Fibroblast of lung (primary cell): Measurements from ENCODE around the gene PPP3R2.

Experiments used
- EZH2 ChIP-seq: IDR thresholded peaks from 2 replicates; pipeline ENCODE4 v1.5.1; 2012; ENCODE audit warnings: low read length, control low read depth, mild to moderate bottlenecking; ENCODE audit errors: missing control alignments
- TF ChIP-seq, protein P1 (sequence below), 2 donors: IDR thresholded peaks in 1 of 2; conservative IDR thresholded peaks in 1 of 2; 1 replicate in 1 of 2; 2 replicates in 1 of 2; pipeline ENCODE4 v1.5.1; 2011 to 2012; ENCODE audit warnings: low read length in 2 of 2, control low read depth in 1 of 2, inconsistent platforms in 1 of 2, low read depth in 1 of 2, mild to moderate bottlenecking in 1 of 2

DNA sequence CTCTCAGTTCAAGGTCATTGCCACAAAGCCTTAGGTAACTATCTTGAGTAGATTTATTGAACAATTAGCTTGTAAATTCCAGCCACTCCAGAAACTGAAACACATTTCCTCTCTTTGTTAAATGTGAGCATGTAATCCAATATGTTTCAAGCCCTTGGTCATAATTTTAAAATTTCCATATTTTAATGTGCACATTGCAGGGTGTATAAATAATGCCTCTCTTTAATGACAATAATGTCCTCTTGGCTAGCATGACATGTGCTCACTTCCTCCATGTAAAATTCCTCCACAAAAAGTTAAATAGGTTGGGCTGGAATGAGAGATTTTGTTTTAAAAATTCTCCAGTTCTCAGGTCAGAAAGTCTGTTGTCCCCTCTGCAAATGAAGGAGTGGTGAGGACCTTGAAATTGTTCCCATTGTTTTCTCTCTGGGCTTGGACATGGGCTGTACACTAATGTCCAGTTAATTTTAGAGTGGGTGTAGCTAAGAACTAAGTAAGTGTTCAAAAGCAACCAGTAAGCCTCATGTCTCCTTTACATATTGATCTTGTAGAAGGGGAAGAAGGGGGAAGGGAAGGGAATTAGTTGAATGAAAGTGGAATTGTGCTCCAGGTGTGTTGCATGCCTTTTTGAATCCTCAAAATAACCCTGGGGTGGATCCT is 2.9 kb downstream of the PPP3R2 start:
- TF ChIP-seq, protein P1, sequence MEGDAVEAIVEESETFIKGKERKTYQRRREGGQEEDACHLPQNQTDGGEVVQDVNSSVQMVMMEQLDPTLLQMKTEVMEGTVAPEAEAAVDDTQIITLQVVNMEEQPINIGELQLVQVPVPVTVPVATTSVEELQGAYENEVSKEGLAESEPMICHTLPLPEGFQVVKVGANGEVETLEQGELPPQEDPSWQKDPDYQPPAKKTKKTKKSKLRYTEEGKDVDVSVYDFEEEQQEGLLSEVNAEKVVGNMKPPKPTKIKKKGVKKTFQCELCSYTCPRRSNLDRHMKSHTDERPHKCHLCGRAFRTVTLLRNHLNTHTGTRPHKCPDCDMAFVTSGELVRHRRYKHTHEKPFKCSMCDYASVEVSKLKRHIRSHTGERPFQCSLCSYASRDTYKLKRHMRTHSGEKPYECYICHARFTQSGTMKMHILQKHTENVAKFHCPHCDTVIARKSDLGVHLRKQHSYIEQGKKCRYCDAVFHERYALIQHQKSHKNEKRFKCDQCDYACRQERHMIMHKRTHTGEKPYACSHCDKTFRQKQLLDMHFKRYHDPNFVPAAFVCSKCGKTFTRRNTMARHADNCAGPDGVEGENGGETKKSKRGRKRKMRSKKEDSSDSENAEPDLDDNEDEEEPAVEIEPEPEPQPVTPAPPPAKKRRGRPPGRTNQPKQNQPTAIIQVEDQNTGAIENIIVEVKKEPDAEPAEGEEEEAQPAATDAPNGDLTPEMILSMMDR (conservative IDR thresholded peaks at IDR 0.05 in 1 of 2, IDR thresholded peaks at IDR 0.05 in 1 of 2; ENCODE audit: low read depth in 1 of 2, low read length in 2 of 2), result no peak
- no peak for TF ChIP-seq EZH2
